ENCODE data around the gene POLR3GL.

Gene POLR3GL

DNA sequence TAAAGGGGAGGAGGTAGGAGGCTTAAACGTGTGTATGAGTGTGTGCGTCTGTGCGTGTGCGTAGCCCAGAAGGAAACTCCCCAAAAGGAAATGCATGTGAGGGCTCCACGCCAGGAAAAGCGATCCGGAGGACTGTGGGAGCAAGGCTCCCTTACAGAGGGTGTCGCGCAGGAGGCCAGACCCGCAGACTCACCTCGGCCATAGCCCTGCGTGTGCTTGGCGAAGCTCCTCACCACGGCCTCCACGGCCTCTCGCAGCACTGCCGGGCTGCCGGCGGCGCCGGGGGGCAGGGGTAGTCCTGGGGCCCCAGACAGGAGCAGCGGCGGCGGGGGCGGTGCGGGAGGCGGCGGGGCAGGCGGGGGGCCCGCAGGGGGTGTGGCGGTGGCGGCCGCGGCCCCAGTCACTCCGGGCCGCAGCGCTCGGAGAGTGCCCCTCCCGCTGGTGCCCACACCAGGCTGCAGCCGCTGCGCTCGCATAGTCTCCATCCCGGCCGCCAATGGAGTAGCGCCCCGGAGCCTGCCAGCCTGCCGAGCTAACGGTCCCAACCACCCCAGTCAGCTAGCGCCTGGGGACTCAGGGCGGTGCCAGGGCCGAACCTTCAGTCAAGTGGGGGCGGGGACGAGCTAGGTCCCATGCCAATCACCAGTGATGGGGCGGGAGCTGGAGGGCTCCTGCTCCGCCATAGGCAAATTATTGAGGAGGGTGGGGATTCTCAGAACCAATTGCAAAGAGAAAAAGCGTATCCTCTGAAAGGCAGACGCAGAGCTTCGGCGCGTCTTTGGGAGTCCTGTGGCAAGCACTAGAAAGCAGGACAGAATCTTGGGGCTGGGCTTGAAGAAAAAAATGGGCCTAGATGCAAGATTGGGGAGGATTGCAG lies 6.8 kb upstream of the POLR3GL start, which contains the start of gene LIX1L:
Gene LIX1L, minus strand, starts transcription at position 575 of the 877 bp plus-strand sequence. Its CDS starts 90 bp downstream, at position 485.
- TF ChIP-seq, protein P1, sequence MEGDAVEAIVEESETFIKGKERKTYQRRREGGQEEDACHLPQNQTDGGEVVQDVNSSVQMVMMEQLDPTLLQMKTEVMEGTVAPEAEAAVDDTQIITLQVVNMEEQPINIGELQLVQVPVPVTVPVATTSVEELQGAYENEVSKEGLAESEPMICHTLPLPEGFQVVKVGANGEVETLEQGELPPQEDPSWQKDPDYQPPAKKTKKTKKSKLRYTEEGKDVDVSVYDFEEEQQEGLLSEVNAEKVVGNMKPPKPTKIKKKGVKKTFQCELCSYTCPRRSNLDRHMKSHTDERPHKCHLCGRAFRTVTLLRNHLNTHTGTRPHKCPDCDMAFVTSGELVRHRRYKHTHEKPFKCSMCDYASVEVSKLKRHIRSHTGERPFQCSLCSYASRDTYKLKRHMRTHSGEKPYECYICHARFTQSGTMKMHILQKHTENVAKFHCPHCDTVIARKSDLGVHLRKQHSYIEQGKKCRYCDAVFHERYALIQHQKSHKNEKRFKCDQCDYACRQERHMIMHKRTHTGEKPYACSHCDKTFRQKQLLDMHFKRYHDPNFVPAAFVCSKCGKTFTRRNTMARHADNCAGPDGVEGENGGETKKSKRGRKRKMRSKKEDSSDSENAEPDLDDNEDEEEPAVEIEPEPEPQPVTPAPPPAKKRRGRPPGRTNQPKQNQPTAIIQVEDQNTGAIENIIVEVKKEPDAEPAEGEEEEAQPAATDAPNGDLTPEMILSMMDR (IDR thresholded peaks at IDR 0.05; ENCODE audit: insufficient read depth, low read length, missing control alignments): no peak
- ChIA-PET CTCF (interaction anchor here (0.9 to 3.7 kb wide), 8 partner anchors 8 to 101 kb away, joined by 3 to 11 read pairs (median 7); partner anchors contain the start of genes ITGA10 and RBM8A), POLR2A (interaction anchor here (0.7 to 1.9 kb wide), 9 partner anchors 11 to 99 kb away, joined by 3 to 9 read pairs (median 4); partner anchors contain the start of genes PIAS3 and RBM8A)
- no peak for DNase-seq (ENCODE audit: low read depth, low spot score)
- peak within 1 kb of the TSS; percentile 82 for H3K4me3 ChIP-seq (ENCODE audit: low read depth, low read length)

DNA sequence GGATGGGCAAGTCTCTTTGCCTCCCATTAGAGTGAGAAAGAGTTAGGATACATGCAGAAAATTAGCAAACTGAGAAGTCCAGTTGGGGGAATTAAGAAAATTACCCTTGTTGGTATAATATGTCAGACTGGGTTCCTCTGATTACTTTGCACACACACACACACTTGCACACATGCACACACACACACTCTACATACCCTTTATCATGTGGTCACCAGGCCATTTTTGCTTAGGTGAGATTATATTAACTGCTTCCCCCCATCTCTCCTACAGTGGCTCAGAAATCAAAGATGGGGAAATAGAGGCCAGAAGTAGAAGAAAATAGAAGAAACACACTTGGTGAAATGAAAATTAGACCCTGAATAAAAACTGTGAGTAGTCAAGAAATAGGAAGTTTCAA lies 5.8 kb upstream of the POLR3GL start:
- ChIA-PET CTCF (interaction anchor here (0.9 to 3.7 kb wide), 7 partner anchors 9 to 102 kb away, joined by 3 to 11 read pairs (median 6); partner anchors contain the start of genes ITGA10 and RBM8A), POLR2A (interaction anchor here (1.9 kb wide), 1 partner anchor 21 kb away, joined by 9 read pairs; no protein-coding TSS in a partner anchor)
- TF ChIP-seq, protein P1 (IDR thresholded peaks at IDR 0.05; ENCODE audit: insufficient read depth, low read length, missing control alignments): no peak
- no peak overlapping the region for H3K4me3 ChIP-seq (ENCODE audit: low read depth, low read length)
- DNase-seq (ENCODE audit: low read depth, low spot score): no peak

DNA sequence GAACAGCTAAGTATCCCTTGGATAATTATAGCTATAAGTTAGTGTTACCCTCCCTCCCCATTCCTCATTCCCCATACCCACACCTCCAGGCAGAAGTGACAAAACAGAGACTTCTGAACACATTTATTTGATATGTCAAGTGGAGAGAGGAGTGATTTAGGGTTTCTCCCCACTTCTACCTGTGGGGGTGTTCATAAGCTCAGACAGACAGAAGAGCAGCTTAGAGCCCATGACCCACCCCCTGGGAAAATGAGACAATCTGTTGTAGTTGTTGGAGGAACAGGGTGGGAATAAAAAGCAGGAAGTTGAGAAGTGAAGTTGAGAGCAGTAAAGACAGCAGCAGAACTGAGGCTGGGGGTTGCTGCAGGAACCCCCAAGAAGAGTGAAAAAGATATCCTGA lies 5.2 kb upstream of the POLR3GL start:
- TF ChIP-seq, protein P1 (IDR thresholded peaks at IDR 0.05; ENCODE audit: insufficient read depth, low read length, missing control alignments): no peak
- H3K4me3 ChIP-seq (ENCODE audit: low read depth, low read length): no peak overlapping the region
- DNase-seq (ENCODE audit: low read depth, low spot score): no peak
- ChIA-PET POLR2A (no interaction called here), CTCF (interaction anchor here (1.7 to 3.7 kb wide), 3 partner anchors 18 to 50 kb away, joined by 8 to 11 read pairs (median 9); partner anchors contain the start of genes ITGA10 and RBM8A)

DNA sequence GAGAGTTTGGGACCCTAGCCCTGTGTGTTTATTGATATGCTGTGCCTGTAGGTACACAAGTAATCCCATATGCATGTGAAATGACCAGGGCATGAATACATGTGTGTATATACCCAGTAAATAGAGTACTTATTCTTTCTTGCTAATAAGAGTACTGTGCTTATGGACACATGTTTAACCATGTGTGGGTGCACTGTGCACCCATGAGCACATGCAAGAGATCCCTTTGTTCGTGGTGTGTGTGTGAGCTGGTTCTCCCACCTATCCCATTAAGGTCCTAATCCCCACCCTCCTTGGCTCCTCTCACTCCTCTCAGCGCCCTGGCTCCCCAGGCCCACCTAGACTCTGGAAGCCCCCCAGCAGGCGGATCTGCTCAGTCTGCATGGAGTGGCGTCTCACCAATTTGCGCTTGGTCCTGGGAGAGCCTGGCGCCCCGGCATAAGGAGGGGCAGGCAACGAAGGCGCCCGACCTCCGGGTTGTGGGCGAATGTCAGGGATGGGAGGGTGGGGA lies 4.5 kb upstream of the POLR3GL start:
- H3K4me3 ChIP-seq (ENCODE audit: low read depth, low read length): peak overlapping the region; percentile 66
- TF ChIP-seq, protein P1 (IDR thresholded peaks at IDR 0.05; ENCODE audit: insufficient read depth, low read length, missing control alignments): no peak
- DNase-seq (ENCODE audit: low read depth, low spot score): no peak
- ChIA-PET POLR2A (no interaction called here), CTCF (interaction anchor here (1.1 to 3.7 kb wide), 3 partner anchors 10 to 50 kb away, joined by 3 to 11 read pairs (median 9); partner anchors contain the start of genes ITGA10 and RBM8A)

DNA sequence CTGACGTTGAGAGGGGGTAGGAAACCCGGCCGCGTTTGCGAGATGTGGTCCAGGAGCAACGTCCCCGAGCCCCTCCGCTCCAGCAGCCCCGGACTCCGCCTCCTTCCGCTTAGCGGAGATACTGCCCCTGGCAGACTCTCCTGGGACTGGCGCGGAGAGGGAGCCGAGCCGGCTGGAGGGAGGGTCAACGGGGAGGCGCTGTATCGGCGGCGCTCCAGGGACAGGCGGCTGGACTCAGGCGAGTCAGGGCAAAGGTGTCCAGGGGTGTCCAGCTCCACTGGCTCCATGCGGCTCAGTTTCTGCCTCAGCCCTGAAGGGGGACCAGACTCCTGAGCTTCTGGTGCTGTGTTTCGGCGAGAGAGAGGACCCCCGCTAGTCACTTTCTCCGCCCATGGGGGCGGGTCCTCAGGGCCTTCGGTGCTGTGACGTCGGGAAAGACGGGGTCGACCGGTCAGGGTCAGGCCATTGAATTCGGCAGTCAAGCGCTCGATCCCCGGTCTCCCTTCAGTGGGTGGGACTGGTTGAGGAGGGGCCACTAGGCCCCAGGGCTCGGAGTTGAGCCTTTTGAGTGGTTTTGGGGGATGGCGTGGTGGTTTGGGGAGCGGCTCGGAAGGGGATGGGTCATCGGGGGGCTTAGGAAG lies 3.9 kb upstream of the POLR3GL start:
- ChIA-PET CTCF (interaction anchor here (1.1 kb wide), 1 partner anchor 11 kb away, joined by 3 read pairs; no protein-coding TSS in a partner anchor), POLR2A (no interaction called here)
- TF ChIP-seq, protein P1 (IDR thresholded peaks at IDR 0.05; ENCODE audit: insufficient read depth, low read length, missing control alignments): no peak
- DNase-seq (ENCODE audit: low read depth, low spot score): no peak
- H3K4me3 ChIP-seq (ENCODE audit: low read depth, low read length): peak overlapping the region; percentile 66
